ENCODE measurements around the gene PPP6R1.

DNA sequence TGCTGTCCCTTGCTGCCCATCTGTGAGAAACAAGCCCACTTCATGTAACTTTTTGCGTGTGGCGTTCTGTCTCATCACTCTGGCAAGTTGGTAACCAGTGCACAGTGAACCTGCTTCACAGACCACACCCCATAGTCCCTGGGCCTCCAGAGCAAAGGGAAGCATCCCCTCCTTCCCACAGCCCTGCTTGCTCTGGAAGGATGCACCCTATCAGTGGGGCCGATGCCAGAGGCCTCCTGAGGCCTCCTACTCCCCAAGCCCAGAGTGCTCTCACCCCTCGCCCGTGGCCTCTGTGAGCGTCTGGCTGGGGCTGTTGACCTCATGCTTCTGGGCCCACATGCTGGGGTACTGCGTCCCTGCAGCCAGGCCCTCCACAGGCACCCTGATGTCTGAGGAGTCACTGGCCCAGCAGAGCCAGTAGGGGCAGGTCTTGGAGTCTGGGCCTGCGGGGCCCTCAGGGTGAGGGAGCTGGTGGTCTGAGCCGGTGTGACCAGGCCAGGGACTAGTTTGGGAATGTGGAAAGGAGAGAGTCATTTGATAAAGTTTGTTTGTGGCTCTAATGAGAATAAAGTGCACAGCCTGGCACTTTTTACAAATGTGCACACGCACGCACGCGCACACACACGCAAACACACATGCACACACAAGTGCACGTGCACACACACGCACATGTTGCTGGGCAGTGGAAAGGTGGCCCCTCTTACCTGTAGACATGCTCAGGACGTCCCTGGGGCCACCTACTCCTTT is 35.4 kb downstream of the PPP6R1 start:
- TF ChIP-seq CTCF (CRISPR knock-in tag; IDR thresholded peaks at IDR 0.05) (no peak), REXO4 (CRISPR knock-in tag; IDR thresholded peaks at IDR 0.05; ENCODE audit: borderline replicate concordance) (no peak), ZNF549 (CRISPR knock-in tag; IDR thresholded peaks at IDR 0.05) (no peak), ZSCAN20 (CRISPR knock-in tag; IDR thresholded peaks at IDR 0.05; ENCODE audit: borderline replicate concordance) (no peak), ZBTB21 (CRISPR knock-in tag; IDR thresholded peaks at IDR 0.05) (no peak), FOXC1 (CRISPR knock-in tag; IDR thresholded peaks at IDR 0.05; ENCODE audit: borderline replicate concordance) (no peak), KMT2A (CRISPR knock-in tag; IDR thresholded peaks at IDR 0.05) (no peak), NFE2L2 (IDR thresholded peaks at IDR 0.05; ENCODE audit: low read length) (no peak), ZNF232 (CRISPR knock-in tag; IDR thresholded peaks at IDR 0.05; ENCODE audit: borderline replicate concordance) (no peak), POLR2AphosphoS5 (IDR thresholded peaks at IDR 0.05; ENCODE audit: low read depth, low read length) (no peak), ZNF557 (CRISPR knock-in tag; IDR thresholded peaks at IDR 0.05) (no peak)
- TF ChIP-seq, protein P1, sequence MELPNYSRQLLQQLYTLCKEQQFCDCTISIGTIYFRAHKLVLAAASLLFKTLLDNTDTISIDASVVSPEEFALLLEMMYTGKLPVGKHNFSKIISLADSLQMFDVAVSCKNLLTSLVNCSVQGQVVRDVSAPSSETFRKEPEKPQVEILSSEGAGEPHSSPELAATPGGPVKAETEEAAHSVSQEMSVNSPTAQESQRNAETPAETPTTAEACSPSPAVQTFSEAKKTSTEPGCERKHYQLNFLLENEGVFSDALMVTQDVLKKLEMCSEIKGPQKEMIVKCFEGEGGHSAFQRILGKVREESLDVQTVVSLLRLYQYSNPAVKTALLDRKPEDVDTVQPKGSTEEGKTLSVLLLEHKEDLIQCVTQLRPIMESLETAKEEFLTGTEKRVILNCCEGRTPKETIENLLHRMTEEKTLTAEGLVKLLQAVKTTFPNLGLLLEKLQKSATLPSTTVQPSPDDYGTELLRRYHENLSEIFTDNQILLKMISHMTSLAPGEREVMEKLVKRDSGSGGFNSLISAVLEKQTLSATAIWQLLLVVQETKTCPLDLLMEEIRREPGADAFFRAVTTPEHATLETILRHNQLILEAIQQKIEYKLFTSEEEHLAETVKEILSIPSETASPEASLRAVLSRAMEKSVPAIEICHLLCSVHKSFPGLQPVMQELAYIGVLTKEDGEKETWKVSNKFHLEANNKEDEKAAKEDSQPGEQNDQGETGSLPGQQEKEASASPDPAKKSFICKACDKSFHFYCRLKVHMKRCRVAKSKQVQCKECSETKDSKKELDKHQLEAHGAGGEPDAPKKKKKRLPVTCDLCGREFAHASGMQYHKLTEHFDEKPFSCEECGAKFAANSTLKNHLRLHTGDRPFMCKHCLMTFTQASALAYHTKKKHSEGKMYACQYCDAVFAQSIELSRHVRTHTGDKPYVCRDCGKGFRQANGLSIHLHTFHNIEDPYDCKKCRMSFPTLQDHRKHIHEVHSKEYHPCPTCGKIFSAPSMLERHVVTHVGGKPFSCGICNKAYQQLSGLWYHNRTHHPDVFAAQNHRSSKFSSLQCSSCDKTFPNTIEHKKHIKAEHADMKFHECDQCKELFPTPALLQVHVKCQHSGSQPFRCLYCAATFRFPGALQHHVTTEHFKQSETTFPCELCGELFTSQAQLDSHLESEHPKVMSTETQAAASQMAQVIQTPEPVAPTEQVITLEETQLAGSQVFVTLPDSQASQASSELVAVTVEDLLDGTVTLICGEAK (IDR thresholded peaks at IDR 0.05) = no peak
- TF ChIP-seq, protein P1 (CRISPR knock-in tag; IDR thresholded peaks at IDR 0.05) = no peak
